Common myeloid progenitor, CD34-positive (primary cell): ENCODE data around the gene CMTM1.

Experiments used
- CTCF ChIA-PET: fragments of 350-600 bp; sonication (Branson Sonifier 250); formaldehyde crosslinking; loops from one replicate; lab custom pipeline; 2021; ENCODE audit warnings: antibody characterized with exemption; lab: Charles Lee
- POLR2A ChIA-PET: fragments of 350-600 bp; sonication (Branson Sonifier 250); formaldehyde crosslinking; loops from one replicate; lab custom pipeline; 2021; ENCODE audit warnings: antibody characterized with exemption; lab: Charles Lee
- DNase-seq, 3 donors: peaks; one replicate each; pipeline versions ENCODE4 v3.0.0 to v3.0.0-alpha.2; 2013
- H3K27ac ChIP-seq, 2 experiments: 1 replicate in 1 of 2; 2 replicates in 1 of 2; pipeline ENCODE4 v1.7.0; 2013; ENCODE audit warnings: inconsistent platforms in 2 of 2, low read length in 2 of 2, mild to moderate bottlenecking in 2 of 2, low read depth in 1 of 2, moderate library complexity in 1 of 2; ENCODE audit not compliant: severe bottlenecking in 2 of 2, insufficient read depth in 1 of 2, poor library complexity in 1 of 2
- H3K27me3 ChIP-seq, 5 experiments: replicated peaks in 2 of 5; 1 replicate in 3 of 5; 2 replicates in 2 of 5; pipeline versions ENCODE4 v1.6.1 to v1.7.0; 2013; ENCODE audit warnings: low read length in 4 of 5, mild to moderate bottlenecking in 2 of 5, moderate library complexity in 2 of 5, inconsistent platforms in 1 of 5; ENCODE audit not compliant: insufficient read depth in 5 of 5, control insufficient read depth in 4 of 5
- H3K36me3 ChIP-seq, 4 experiments: 1 replicate in 2 of 4; 2 replicates in 2 of 4; pipeline versions ENCODE4 v1.6.1 to v1.7.0; 2013; ENCODE audit warnings: low read length in 3 of 4, control low read depth in 1 of 4, mild to moderate bottlenecking in 1 of 4; ENCODE audit not compliant: control insufficient read depth in 4 of 4, insufficient read depth in 4 of 4
- H3K4me1 ChIP-seq, 4 experiments: 1 replicate in 3 of 4; 2 replicates in 1 of 4; pipeline versions ENCODE4 v1.6.1 to v1.7.1; 2013; ENCODE audit warnings: low read length in 3 of 4, mild to moderate bottlenecking in 3 of 4, control low read depth in 1 of 4, inconsistent platforms in 1 of 4, moderate library complexity in 1 of 4; ENCODE audit not compliant: control insufficient read depth in 4 of 4, insufficient read depth in 4 of 4; ENCODE audit errors: control extremely low read depth in 1 of 4
- H3K4me3 ChIP-seq, 7 experiments: 1 replicate in 4 of 7; 2 replicates in 3 of 7; pipeline versions ENCODE4 v1.5.1 to v1.7.0; 2013; ENCODE audit warnings: mild to moderate bottlenecking in 7 of 7, low read length in 6 of 7, moderate library complexity in 6 of 7, inconsistent platforms in 2 of 7, low read depth in 2 of 7, control low read depth in 1 of 7; ENCODE audit not compliant: insufficient read depth in 4 of 7, control insufficient read depth in 1 of 7; ENCODE audit errors: extremely low read depth in 1 of 7
- H3K9me3 ChIP-seq, 5 experiments: 1 replicate in 4 of 5; 2 replicates in 1 of 5; pipeline versions ENCODE4 v1.6.1 to v1.7.1; 2013; ENCODE audit warnings: low read length in 4 of 5, mild to moderate bottlenecking in 2 of 5, inconsistent platforms in 1 of 5, low read depth in 1 of 5, moderate library complexity in 1 of 5; ENCODE audit not compliant: control insufficient read depth in 4 of 5, insufficient read depth in 2 of 5; ENCODE audit errors: control extremely low read depth in 1 of 5
- WGBS: methylation state at CpG from one replicate; pipeline ENCODE4 v1.1.5; 2013; ENCODE audit not compliant: insufficient coverage; 5-methylcytosine and 5-hydroxymethylcytosine counted together

CMTM1 gene

GRCh38 chr16:66614161-66614802 is 48.0 kb downstream of the CMTM1 start:
- no peaks in the 10 kb centered on the region for H3K27me3 ChIP-seq
- no peak overlapping the region for H3K4me3 ChIP-seq
- peaks cover 20 to 64% (median 42%) of the 10 kb centered on the region in 4 experiments for H3K36me3 ChIP-seq
- H3K9me3 ChIP-seq = no peaks in the 10 kb centered on the region
- ChIA-PET POLR2A (no interaction called here), CTCF (interaction anchor here (0.9 to 1.2 kb wide), 2 partner anchors 21 to 37 kb away, joined by 3 read pairs; no protein-coding TSS in a partner anchor)
- no peaks in the 10 kb centered on the region for H3K4me1 ChIP-seq
- H3K27ac ChIP-seq = no peak overlapping the region
- DNase-seq = no peak
- WGBS = 98% methylated on average over 6 of the region's 12 CpGs

- no peak for DNase-seq
- H3K36me3 ChIP-seq = peaks cover 9 to 62% (median 30%) of the 10 kb centered on the region in 4 experiments
- ChIA-PET CTCF (interaction anchor here (2.9 kb wide), 1 partner anchor 8 kb away, joined by 13 read pairs; no protein-coding TSS in a partner anchor), POLR2A (no interaction called here)
- H3K9me3 ChIP-seq = no peaks in the 10 kb centered on the region
- no peak overlapping the region for H3K27ac ChIP-seq
- WGBS = 100% methylated on average over 2 of the region's 4 CpGs
- no peak overlapping the region for H3K4me3 ChIP-seq
- H3K27me3 ChIP-seq = no peaks in the 10 kb centered on the region
- H3K4me1 ChIP-seq = no peaks in the 10 kb centered on the region
Measured at GRCh38 chr16:66616169-66616568, 49.9 kb downstream of the CMTM1 start.

- CTCF ChIA-PET = interaction anchor here (2.9 kb wide), 1 partner anchor 9 kb away, joined by 13 read pairs; no protein-coding TSS in a partner anchor
- no peaks in the 10 kb centered on the region for H3K9me3 ChIP-seq
- no peak overlapping the region for H3K27ac ChIP-seq
- no peak for DNase-seq
- H3K4me1 ChIP-seq = no peaks in the 10 kb centered on the region
- H3K27me3 ChIP-seq = no peaks in the 10 kb centered on the region
- POLR2A ChIA-PET = no interaction called here
- 93% methylated on average over 8 of the region's 9 CpGs for WGBS
- H3K36me3 ChIP-seq = peaks cover 9 to 61% (median 31%) of the 10 kb centered on the region in 4 experiments
- no peak overlapping the region for H3K4me3 ChIP-seq
Measured at GRCh38 chr16:66616592-66616991, 50.4 kb downstream of the CMTM1 start.

GRCh38 chr16:66617010-66617434 is 50.8 kb downstream of the CMTM1 start:
- Histone ChIP-seq H3K4me1 (no peaks in the 10 kb centered on the region), H3K27ac (no peak overlapping the region), H3K4me3 (no peak overlapping the region), H3K27me3 (no peaks in the 10 kb centered on the region), H3K9me3 (no peaks in the 10 kb centered on the region), H3K36me3 (peaks cover 9 to 61% (median 31%) of the 10 kb centered on the region in 4 experiments)
- ChIA-PET POLR2A (no interaction called here), CTCF (interaction anchor here (0.8 to 2.9 kb wide), 2 partner anchors 9 to 112 kb away, joined by 3 to 13 read pairs; no protein-coding TSS in a partner anchor)
- WGBS = 100% methylated on average over 1 of the region's 2 CpGs
- DNase-seq = no peak

GRCh38 chr16:66617728-66618127 is 51.5 kb downstream of the CMTM1 start:
- 74% methylated on average over 5 of the region's 7 CpGs for WGBS
- Histone ChIP-seq H3K4me1 (no peaks in the 10 kb centered on the region), H3K27ac (peak overlapping the region in 1 of 2 experiments; percentile 17), H3K4me3 (no peak overlapping the region), H3K9me3 (no peaks in the 10 kb centered on the region), H3K36me3 (peaks cover 5 to 60% (median 27%) of the 10 kb centered on the region in 4 experiments), H3K27me3 (no peaks in the 10 kb centered on the region)
- no peak for DNase-seq
- ChIA-PET POLR2A (no interaction called here), CTCF (interaction anchor here (0.8 to 2.9 kb wide), 3 partner anchors 10 to 111 kb away, joined by 3 to 13 read pairs (median 4); no protein-coding TSS in a partner anchor)

GRCh38 chr16:66618588-66619375 is 52.5 kb downstream of the CMTM1 start:
- H3K4me3 ChIP-seq = no peak overlapping the region

More at GRCh38 chr16:66618588-66619375, 52.5 kb downstream of the CMTM1 start:
- DNase-seq = no peak
- ChIA-PET POLR2A (no interaction called here), CTCF (interaction anchor here (1.5 to 2.9 kb wide), 3 partner anchors 11 to 33 kb away, joined by 4 to 13 read pairs (median 4); no protein-coding TSS in a partner anchor)
- 100% methylated on average over 10 of the region's 10 CpGs for WGBS
- Histone ChIP-seq H3K27ac (no peak overlapping the region), H3K4me1 (no peaks in the 10 kb centered on the region), H3K27me3 (no peaks in the 10 kb centered on the region), H3K36me3 (peaks cover 3 to 57% (median 19%) of the 10 kb centered on the region in 4 experiments), H3K9me3 (no peaks in the 10 kb centered on the region)
